IMR-90 (cell line): ENCODE data around the gene DOCK9. TPM values are rescaled to one million over a fixed set of nuclear protein-coding genes. Genes with fewer than 3 reads are reported as not detected.

Source experiments
- ATAC-seq: fragments of 200-7000 bp; cut with Tn5 transposase; 2 replicates; pipeline ENCODE4 v1.9.1; 2020; ENCODE audit warnings: low read depth, mild to moderate bottlenecking, moderate library complexity
- BruUV-seq: library from RNA; stranded (reverse); fragments of 400-500 nt; replicated peaks from 2 replicates; lab custom pipeline; 2021; lab: Mats Ljungman, UMichigan
- CTCF ChIA-PET: fragments of 300-600 bp; formaldehyde crosslinking; extraction: SDS; loops from one replicate; lab custom pipeline; 2021; ENCODE audit warnings: antibody characterized with exemption; lab: Yijun Ruan, JAX
- POLR2A ChIA-PET: fragments of 300-600 bp; sonication (Branson Sonifier 250); formaldehyde crosslinking; loops from one replicate; lab custom pipeline; 2022; ENCODE audit warnings: antibody characterized with exemption; ENCODE audit not compliant: unreplicated experiment; lab: Charles Lee
- DNase-seq: peaks from one replicate; pipeline ENCODE4 v3.0.0; 2013
- H2AFZ ChIP-seq: replicated peaks from 2 replicates; pipeline ENCODE3; 2013; ENCODE audit warnings: low read length, mild to moderate bottlenecking; ENCODE audit not compliant: poor library complexity
- H2AK5ac ChIP-seq: 2 replicates; pipeline ENCODE4 v1.6.1; 2013; ENCODE audit warnings: low read depth, low read length, inconsistent platforms
- H2AK9ac ChIP-seq: replicated peaks from 2 replicates; pipeline ENCODE3; 2013; ENCODE audit warnings: mild to moderate bottlenecking, low read depth, low read length, moderate library complexity; ENCODE audit not compliant: poor library complexity
- H2BK120ac ChIP-seq: 2 replicates; pipeline ENCODE4 v1.6.1; 2013; ENCODE audit warnings: low read depth, low read length, inconsistent platforms
- H2BK15ac ChIP-seq: 3 replicates; pipeline ENCODE4 v1.6.1; 2013; ENCODE audit warnings: low read depth, low read length, inconsistent platforms
- H2BK20ac ChIP-seq: 2 replicates; pipeline ENCODE4 v1.6.1; 2013; ENCODE audit warnings: low read depth, mild to moderate bottlenecking, inconsistent platforms, low read length, moderate library complexity
- H2BK5ac ChIP-seq: 2 replicates; pipeline ENCODE4 v1.6.1; 2013; ENCODE audit warnings: mild to moderate bottlenecking, low read depth, low read length, inconsistent platforms; ENCODE audit not compliant: poor library complexity, severe bottlenecking
- H3K14ac ChIP-seq: replicated peaks from 2 replicates; pipeline ENCODE4 v1.6.1; 2013; ENCODE audit warnings: low read depth, low read length, inconsistent platforms
- H3K18ac ChIP-seq: 2 replicates; pipeline ENCODE4 v1.6.1; 2013; ENCODE audit warnings: low read depth, low read length, control low read depth
- H3K23ac ChIP-seq: 2 replicates; pipeline ENCODE4 v1.6.1; 2013; ENCODE audit warnings: low read depth, low read length, inconsistent platforms
- H3K27ac ChIP-seq: 2 replicates; pipeline ENCODE4 v1.5.1; 2013; ENCODE audit warnings: mild to moderate bottlenecking, control low read depth, low read length; ENCODE audit not compliant: insufficient read depth
- H3K27me3 ChIP-seq: 2 replicates; pipeline ENCODE4 v1.6.1; 2013; ENCODE audit warnings: low read length; ENCODE audit not compliant: control insufficient read depth, insufficient read depth
- H3K36me3 ChIP-seq: 2 replicates; pipeline ENCODE4 v1.6.1; 2013; ENCODE audit warnings: low read length, mixed read lengths; ENCODE audit not compliant: control insufficient read depth, insufficient read depth
- H3K4ac ChIP-seq: 2 replicates; pipeline ENCODE4 v1.6.1; 2013; ENCODE audit warnings: low read depth, low read length, inconsistent platforms
- H3K4me1 ChIP-seq: 2 replicates; pipeline ENCODE4 v1.6.1; 2013; ENCODE audit warnings: low read length, mixed read lengths; ENCODE audit not compliant: control insufficient read depth, insufficient read depth
- H3K4me2 ChIP-seq: 2 replicates; pipeline ENCODE4 v1.6.1; 2013; ENCODE audit warnings: low read depth, mild to moderate bottlenecking, control low read depth, low read length, moderate library complexity
- H3K4me3 ChIP-seq: 2 replicates; pipeline ENCODE4 v1.5.1; 2013; ENCODE audit warnings: low read depth, mild to moderate bottlenecking, control low read depth, low read length, moderate library complexity; ENCODE audit not compliant: insufficient read depth
- H3K56ac ChIP-seq: 2 replicates; pipeline ENCODE4 v1.6.1; 2013; ENCODE audit warnings: low read length, inconsistent platforms; ENCODE audit not compliant: insufficient read depth; ENCODE audit errors: extremely low read depth
- H3K79me1 ChIP-seq, 2 experiments: 2 replicates each; pipeline ENCODE4 v1.6.1; 2013; ENCODE audit warnings: low read length in 2 of 2, inconsistent platforms in 1 of 2, low read depth in 1 of 2
- H3K9ac ChIP-seq: 2 replicates; pipeline ENCODE4 v1.6.1; 2013; ENCODE audit warnings: low read depth, low read length, control low read depth
- H3K9me1 ChIP-seq: 2 replicates; pipeline ENCODE4 v1.6.1; 2013; ENCODE audit warnings: low read length, inconsistent platforms; ENCODE audit not compliant: insufficient read depth
- H3K9me3 ChIP-seq: 2 replicates; pipeline ENCODE4 v1.6.1; 2013; ENCODE audit warnings: low read length; ENCODE audit not compliant: control insufficient read depth, insufficient read depth
- H4K20me1 ChIP-seq: 2 replicates; pipeline ENCODE4 v1.6.1; 2013; ENCODE audit warnings: low read length, inconsistent platforms; ENCODE audit not compliant: insufficient read depth
- H4K5ac ChIP-seq: 2 replicates; pipeline ENCODE4 v1.6.1; 2013; ENCODE audit warnings: mild to moderate bottlenecking, low read depth, low read length, control low read depth
- H4K8ac ChIP-seq, 2 experiments: 2 replicates each; pipeline ENCODE4 v1.6.1; 2013; ENCODE audit warnings: low read depth in 2 of 2, low read length in 2 of 2, control low read depth in 1 of 2, inconsistent platforms in 1 of 2
- H4K91ac ChIP-seq: 2 replicates; pipeline ENCODE4 v1.6.1; 2013; ENCODE audit warnings: low read depth, low read length, inconsistent platforms; ENCODE audit not compliant: insufficient read depth
- BHLHE40 ChIP-seq: fragments of 150-350 bp; IDR thresholded peaks from 2 replicates; pipeline ENCODE4 v1.6.1; 2016; ENCODE audit warnings: mild to moderate bottlenecking, low read depth, low read length
- CEBPB ChIP-seq: IDR thresholded peaks from 2 replicates; pipeline ENCODE4 v1.6.1; 2012; ENCODE audit warnings: low read depth, low read length, improper control_type of control experiment
- CHD1 ChIP-seq: IDR thresholded peaks from 2 replicates; pipeline ENCODE4 v1.6.1; 2012; ENCODE audit warnings: low read depth, low read length, improper control_type of control experiment
- CTCF ChIP-seq: conservative IDR thresholded peaks from 2 replicates; pipeline ENCODE4 v1.5.1; 2012; ENCODE audit warnings: mild to moderate bottlenecking, low read depth, low read length, improper control_type of control experiment
- ELK1 ChIP-seq: fragments of 150-350 bp; IDR thresholded peaks from 2 replicates; pipeline ENCODE4 v1.6.1; 2016; ENCODE audit warnings: low read depth, mild to moderate bottlenecking, low read length, moderate library complexity, borderline replicate concordance
- FOS ChIP-seq: fragments of 150-350 bp; IDR thresholded peaks from 2 replicates; pipeline ENCODE4 v1.6.1; 2016; ENCODE audit warnings: low read depth, low read length
- MAFK ChIP-seq: IDR thresholded peaks from 2 replicates; pipeline ENCODE4 v1.6.1; 2012; ENCODE audit warnings: low read depth, low read length, improper control_type of control experiment
- MAZ ChIP-seq: IDR thresholded peaks from 2 replicates; pipeline ENCODE4 v1.6.1; 2012; ENCODE audit warnings: low read depth, mild to moderate bottlenecking, low read length, improper control_type of control experiment, moderate library complexity, borderline replicate concordance
- MXI1 ChIP-seq: IDR thresholded peaks from 2 replicates; pipeline ENCODE4 v1.6.1; 2012; ENCODE audit warnings: low read depth, mild to moderate bottlenecking, low read length, moderate library complexity, borderline replicate concordance
- NFE2L2 ChIP-seq: fragments of 150-350 bp; IDR thresholded peaks from 2 replicates; pipeline ENCODE4 v1.6.1; 2016; ENCODE audit warnings: low read depth, mild to moderate bottlenecking, low read length
- POLR2A ChIP-seq: IDR thresholded peaks from 2 replicates; pipeline ENCODE4 v1.6.1; 2012; ENCODE audit warnings: mild to moderate bottlenecking, low read depth, low read length
- RAD21 ChIP-seq: IDR thresholded peaks from 2 replicates; pipeline ENCODE4 v1.6.1; 2012; ENCODE audit warnings: low read length, improper control_type of control experiment
- RCOR1 ChIP-seq: IDR thresholded peaks from 2 replicates; pipeline ENCODE4 v1.6.1; 2012; ENCODE audit warnings: mild to moderate bottlenecking, low read length, improper control_type of control experiment; ENCODE audit not compliant: insufficient replicate concordance
- RFX5 ChIP-seq: IDR thresholded peaks from 2 replicates; pipeline ENCODE4 v1.8.0; 2012; ENCODE audit warnings: low read depth, mild to moderate bottlenecking, low read length, moderate library complexity
- SMC3 ChIP-seq: fragments of 150-350 bp; IDR thresholded peaks from 2 replicates; pipeline ENCODE4 v1.6.1; 2016; ENCODE audit warnings: low read depth, mild to moderate bottlenecking, antibody characterized with exemption, low read length, moderate library complexity
- USF2 ChIP-seq: fragments of 150-350 bp; IDR thresholded peaks from 2 replicates; pipeline ENCODE4 v1.6.1; 2017; ENCODE audit warnings: mild to moderate bottlenecking, antibody characterized with exemption, low read length, low read depth
- WGBS, 2 experiments: methylation state at CpG; one replicate each; pipeline versions ENCODE4 v1.1.5 to v1.1.7; 2013; ENCODE audit warnings: missing lambda C conversion rate in 2 of 2; ENCODE audit not compliant: insufficient read length in 1 of 2; ENCODE audit errors: extremely low coverage in 2 of 2; 5-methylcytosine and 5-hydroxymethylcytosine counted together
- dilution Hi-C: fragments of 300-500 bp; cut with HindIII; formaldehyde crosslinking; loops from one replicate; pipeline ENCODE4 v1.14.3; 2018; ENCODE audit warnings: low sequenced_read_pairs; ENCODE audit not compliant: unreplicated experiment
- in situ Hi-C: fragments of 300-500 bp; cut with MboI; formaldehyde crosslinking; loops from 3 replicates; pipeline ENCODE4 v1.14.3; 2019; ENCODE audit warnings: low sequenced_read_pairs, inconsistent platforms, mixed read lengths
- intact Hi-C: fragments of 100-400 bp; cut with micrococcal nuclease; formaldehyde crosslinking; loops from 2 replicates; pipeline ENCODE4 v1.10.0; 2022
- polyA plus RNA-seq, 3 experiments: library from polyadenylated mRNA; depleted of rRNA; stranded (reverse); fragments of >200 nt; gene quantifications; 2 replicates each; pipeline ENCODE4 v1.2.3, GENCODE V29; 2012; ENCODE audit warnings: low replicate concordance in 1 of 3
- total RNA-seq: library from RNA; depleted of rRNA; stranded (reverse); fragments of >200 nt; gene quantifications from 2 replicates; pipeline ENCODE4 v1.2.3, GENCODE V29; 2012

DOCK9 gene
- total and polyA plus RNA-seq, 2 of the 4 experiments (the other 2 are of a cell fraction): 4.8 to 7.2 TPM

GRCh38 chr13:98803921-98804320 lies 173.9 kb downstream of the DOCK9 start:
- Histone ChIP-seq H2AK9ac (no peak overlapping the region), H2BK120ac (no peak overlapping the region), H4K8ac (no peak overlapping the region), H2AFZ (no peak overlapping the region), H3K79me1 (no peaks in the 10 kb centered on the region), H3K27me3 (no peaks in the 10 kb centered on the region), H3K9ac (no peak overlapping the region), H3K14ac (no peak overlapping the region), H3K9me3 (no peaks in the 10 kb centered on the region), H3K27ac (no peak overlapping the region), H3K4ac (no peak overlapping the region), H3K4me2 (no peak overlapping the region), H4K5ac (no peak overlapping the region), H3K9me1 (0 out of 2 replicates have a peak, but pooled peaks cover 8% of the 10 kb centered on the region), H2BK20ac (no peak overlapping the region), H3K56ac (no peak overlapping the region), H2BK15ac (no peak overlapping the region), H2BK5ac (no peak overlapping the region), H3K4me1 (no peaks in the 10 kb centered on the region), H3K4me3 (no peak overlapping the region), H3K18ac (no peak overlapping the region), H3K36me3 (no peaks in the 10 kb centered on the region), H3K23ac (no peak overlapping the region), H2AK5ac (no peak overlapping the region), H4K91ac (no peak overlapping the region), H4K20me1 (no peaks in the 10 kb centered on the region)
- no TSS peak for BruUV-seq
- POLR2A ChIA-PET: no interaction called here
- ATAC-seq (no peak), DNase-seq (no peak)
- TF ChIP-seq CTCF: no peak
- TF ChIP-seq USF2: no peak
- TF ChIP-seq BHLHE40: no peak
- TF ChIP-seq MAFK: no peak
- no peak for TF ChIP-seq NFE2L2
- TF ChIP-seq MXI1: no peak
- no peak for TF ChIP-seq MAZ
- no peak for TF ChIP-seq RFX5
- TF ChIP-seq FOS: no peak
- no peak for TF ChIP-seq CHD1
- TF ChIP-seq RAD21: no peak
- no peak for TF ChIP-seq ELK1
- no peak for TF ChIP-seq SMC3
- no peak for TF ChIP-seq RCOR1
- no peak for TF ChIP-seq CEBPB
- no peak for TF ChIP-seq POLR2A
- in situ Hi-C loops: no loop called here
- dilution Hi-C loops: no loop called here
- intact Hi-C loops: no loop called here
- CTCF ChIA-PET: interaction anchor here (0.8 kb wide), 1 partner anchor 40 kb away, joined by 3 read pairs; no protein-coding TSS in a partner anchor
- 83% methylated on average over 1 of the region's 10 CpGs; no CpG with 5 or more reads in 1 of the 2 experiments for WGBS, 2 experiments
